Measurements from ENCODE around the gene SPTLC2.

SPTLC2 gene

GRCh38 chr14:77584809-77585208, 31.6 kb downstream of the SPTLC2 start:
- no peak for ATAC-seq
- TF ChIP-seq CREB5 (CRISPR knock-in tag; IDR thresholded peaks at IDR 0.05; ENCODE audit: low read depth) (no peak), PATZ1 (CRISPR knock-in tag; IDR thresholded peaks at IDR 0.05; ENCODE audit: borderline replicate concordance) (no peak)

- ATAC-seq = no peak
- TF ChIP-seq ZNF565 (CRISPR knock-in tag; conservative IDR thresholded peaks at IDR 0.05; ENCODE audit: low read depth) (no peak), OSR1 (CRISPR knock-in tag; IDR thresholded peaks at IDR 0.05) (no peak), TOX (CRISPR knock-in tag; IDR thresholded peaks at IDR 0.05; ENCODE audit: borderline replicate concordance) (no peak), SNAI2 (CRISPR knock-in tag; IDR thresholded peaks at IDR 0.05) (no peak), ZFP3 (CRISPR knock-in tag; IDR thresholded peaks at IDR 0.05) (no peak), ESRRG (CRISPR knock-in tag; IDR thresholded peaks at IDR 0.05) (no peak), POU6F1 (CRISPR knock-in tag; IDR thresholded peaks at IDR 0.05; ENCODE audit: borderline replicate concordance, low read depth) (no peak), TSHZ2 (CRISPR knock-in tag; IDR thresholded peaks at IDR 0.05) (no peak)
Observed at GRCh38 chr14:77583657-77584056, 32.8 kb downstream of the SPTLC2 start.

- ATAC-seq = no peak
- TF ChIP-seq ESRRG (CRISPR knock-in tag; IDR thresholded peaks at IDR 0.05) = no peak
- no peak for TF ChIP-seq CREB5 (CRISPR knock-in tag; IDR thresholded peaks at IDR 0.05; ENCODE audit: low read depth)
- TF ChIP-seq CSDC2 (CRISPR knock-in tag; IDR thresholded peaks at IDR 0.05) = no peak
- no peak for TF ChIP-seq PPARA (CRISPR knock-in tag; IDR thresholded peaks at IDR 0.05; ENCODE audit: borderline replicate concordance)
Observed at GRCh38 chr14:77582511-77582910, 33.9 kb downstream of the SPTLC2 start.

- TF ChIP-seq ISL1 (CRISPR knock-in tag; IDR thresholded peaks at IDR 0.05) (peak; percentile 77), ZNF70 (CRISPR knock-in tag; IDR thresholded peaks at IDR 0.05) (peak; percentile 74), SNAI2 (CRISPR knock-in tag; IDR thresholded peaks at IDR 0.05) (no peak), POU6F1 (CRISPR knock-in tag; IDR thresholded peaks at IDR 0.05; ENCODE audit: borderline replicate concordance, low read depth) (no peak)
- ATAC-seq = peak; percentile 85
Observed at GRCh38 chr14:77580964-77581505, 35.4 kb downstream of the SPTLC2 start.

GRCh38 chr14:77580477-77580876, 36.0 kb downstream of the SPTLC2 start:
- ATAC-seq = peak; percentile 53
- TF ChIP-seq ISL1 (CRISPR knock-in tag; IDR thresholded peaks at IDR 0.05) (no peak), SNAI2 (CRISPR knock-in tag; IDR thresholded peaks at IDR 0.05) (no peak), CSRNP3 (CRISPR knock-in tag; IDR thresholded peaks at IDR 0.05) (no peak), ZNF8 (CRISPR knock-in tag; IDR thresholded peaks at IDR 0.05) (no peak), TCF4 (CRISPR knock-in tag; IDR thresholded peaks at IDR 0.05; ENCODE audit: borderline replicate concordance) (no peak), PPARA (CRISPR knock-in tag; IDR thresholded peaks at IDR 0.05; ENCODE audit: borderline replicate concordance) (no peak), CSDC2 (CRISPR knock-in tag; IDR thresholded peaks at IDR 0.05) (no peak), POU6F1 (CRISPR knock-in tag; IDR thresholded peaks at IDR 0.05; ENCODE audit: borderline replicate concordance, low read depth) (no peak), ESRRG (CRISPR knock-in tag; IDR thresholded peaks at IDR 0.05) (no peak), ZFP3 (CRISPR knock-in tag; IDR thresholded peaks at IDR 0.05) (no peak)
